PFSK-1 (cell line): ENCODE measurements around the gene SERP1.

Source experiments
- FOXP2 ChIP-seq: optimal IDR thresholded peaks from 2 replicates; pipeline ENCODE3; 2011; ENCODE audit warnings: borderline replicate concordance, control low read depth, inconsistent platforms; ENCODE audit not compliant: insufficient read depth; ENCODE audit errors: extremely low read length, extremely low read depth
- POLR2AphosphoS5 ChIP-seq: IDR thresholded peaks from 2 replicates; pipeline ENCODE4 v1.6.1; 2012; ENCODE audit warnings: low read depth, mild to moderate bottlenecking, control low read depth, low read length, moderate library complexity
- SIN3A ChIP-seq: IDR thresholded peaks from 2 replicates; pipeline ENCODE4 v1.6.1; 2012; ENCODE audit warnings: mild to moderate bottlenecking, low read length, moderate library complexity, borderline replicate concordance; ENCODE audit not compliant: insufficient read depth
- TAF1 ChIP-seq: IDR thresholded peaks from 2 replicates; pipeline ENCODE4 v1.6.1; 2012; ENCODE audit warnings: low read length, control low read depth, borderline replicate concordance; ENCODE audit not compliant: insufficient read depth
- TF ChIP-seq, protein P1 (sequence below), 2 experiments: IDR thresholded peaks; 2 replicates each; pipeline versions ENCODE4 v1.6.1 to v1.8.0; 2011 to 2012; ENCODE audit warnings: low read depth in 2 of 2, low read length in 2 of 2, control low read depth in 1 of 2, inconsistent platforms in 1 of 2, mild to moderate bottlenecking in 1 of 2, moderate library complexity in 1 of 2; ENCODE audit not compliant: insufficient read depth in 1 of 2

DNA sequence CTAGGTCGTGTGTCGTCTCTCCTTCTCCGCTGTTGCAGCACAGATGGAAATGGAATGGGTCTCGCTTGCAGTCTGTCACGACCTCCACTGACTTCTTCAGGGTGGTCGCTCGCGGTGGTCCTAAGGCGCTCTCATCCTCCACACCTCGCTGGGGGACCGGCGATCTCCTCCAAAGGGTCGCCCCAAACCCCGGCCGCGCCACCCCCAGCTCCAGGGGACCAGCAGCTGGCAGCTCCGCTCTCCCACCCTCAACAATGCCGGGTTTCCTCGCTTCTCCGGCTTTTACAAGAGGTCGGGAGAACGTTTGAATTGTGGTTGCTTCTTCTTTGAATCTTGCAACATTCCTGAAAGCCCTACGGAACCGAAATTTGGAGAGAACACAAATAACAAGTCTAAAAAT is 25.9 kb downstream of the SERP1 start:
- TF ChIP-seq POLR2AphosphoS5 (no peak), FOXP2 (no peak), SIN3A (no peak), TAF1 (no peak)
- TF ChIP-seq, protein P1, sequence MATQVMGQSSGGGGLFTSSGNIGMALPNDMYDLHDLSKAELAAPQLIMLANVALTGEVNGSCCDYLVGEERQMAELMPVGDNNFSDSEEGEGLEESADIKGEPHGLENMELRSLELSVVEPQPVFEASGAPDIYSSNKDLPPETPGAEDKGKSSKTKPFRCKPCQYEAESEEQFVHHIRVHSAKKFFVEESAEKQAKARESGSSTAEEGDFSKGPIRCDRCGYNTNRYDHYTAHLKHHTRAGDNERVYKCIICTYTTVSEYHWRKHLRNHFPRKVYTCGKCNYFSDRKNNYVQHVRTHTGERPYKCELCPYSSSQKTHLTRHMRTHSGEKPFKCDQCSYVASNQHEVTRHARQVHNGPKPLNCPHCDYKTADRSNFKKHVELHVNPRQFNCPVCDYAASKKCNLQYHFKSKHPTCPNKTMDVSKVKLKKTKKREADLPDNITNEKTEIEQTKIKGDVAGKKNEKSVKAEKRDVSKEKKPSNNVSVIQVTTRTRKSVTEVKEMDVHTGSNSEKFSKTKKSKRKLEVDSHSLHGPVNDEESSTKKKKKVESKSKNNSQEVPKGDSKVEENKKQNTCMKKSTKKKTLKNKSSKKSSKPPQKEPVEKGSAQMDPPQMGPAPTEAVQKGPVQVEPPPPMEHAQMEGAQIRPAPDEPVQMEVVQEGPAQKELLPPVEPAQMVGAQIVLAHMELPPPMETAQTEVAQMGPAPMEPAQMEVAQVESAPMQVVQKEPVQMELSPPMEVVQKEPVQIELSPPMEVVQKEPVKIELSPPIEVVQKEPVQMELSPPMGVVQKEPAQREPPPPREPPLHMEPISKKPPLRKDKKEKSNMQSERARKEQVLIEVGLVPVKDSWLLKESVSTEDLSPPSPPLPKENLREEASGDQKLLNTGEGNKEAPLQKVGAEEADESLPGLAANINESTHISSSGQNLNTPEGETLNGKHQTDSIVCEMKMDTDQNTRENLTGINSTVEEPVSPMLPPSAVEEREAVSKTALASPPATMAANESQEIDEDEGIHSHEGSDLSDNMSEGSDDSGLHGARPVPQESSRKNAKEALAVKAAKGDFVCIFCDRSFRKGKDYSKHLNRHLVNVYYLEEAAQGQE (IDR thresholded peaks at IDR 0.05; ENCODE audit: insufficient read depth in 1 of 2, low read depth in 2 of 2, low read length in 2 of 2): no peak
